SK-N-SH (cell line): ENCODE data around the gene PCDHB2.

Experiments used
- TAF1 ChIP-seq: IDR thresholded peaks from 2 replicates; pipeline ENCODE4 v1.6.1; 2012; ENCODE audit warnings: low read depth, mild to moderate bottlenecking, low read length, moderate library complexity, borderline replicate concordance
- TF ChIP-seq, protein P1 (sequence below): fragments of 200-600 bp; sonication (generic); IDR thresholded peaks from 2 replicates; pipeline ENCODE4 v1.6.1; 2017; ENCODE audit warnings: antibody characterized with exemption, mild to moderate bottlenecking, moderate library complexity

DNA sequence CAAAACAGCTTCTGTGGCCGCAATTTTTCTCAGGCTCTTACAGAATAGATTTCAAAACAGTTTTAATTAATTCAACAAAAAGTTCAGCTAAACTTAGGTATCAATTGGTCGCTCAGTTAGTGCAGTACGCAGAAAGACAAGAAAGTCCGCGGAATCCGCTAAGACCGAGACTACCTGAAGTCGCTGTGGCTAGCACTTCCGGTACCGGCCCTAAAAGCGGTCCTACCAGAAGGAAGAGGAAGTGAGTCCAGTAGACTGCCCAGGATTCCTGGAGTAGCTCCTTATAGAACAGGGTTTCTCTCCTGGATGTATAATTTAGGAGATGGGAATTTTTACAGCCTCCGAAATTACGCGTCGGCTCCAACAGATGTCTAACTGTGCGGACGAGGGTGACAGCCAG, 16.6 kb upstream of the PCDHB2 start:
- TF ChIP-seq, protein P1, sequence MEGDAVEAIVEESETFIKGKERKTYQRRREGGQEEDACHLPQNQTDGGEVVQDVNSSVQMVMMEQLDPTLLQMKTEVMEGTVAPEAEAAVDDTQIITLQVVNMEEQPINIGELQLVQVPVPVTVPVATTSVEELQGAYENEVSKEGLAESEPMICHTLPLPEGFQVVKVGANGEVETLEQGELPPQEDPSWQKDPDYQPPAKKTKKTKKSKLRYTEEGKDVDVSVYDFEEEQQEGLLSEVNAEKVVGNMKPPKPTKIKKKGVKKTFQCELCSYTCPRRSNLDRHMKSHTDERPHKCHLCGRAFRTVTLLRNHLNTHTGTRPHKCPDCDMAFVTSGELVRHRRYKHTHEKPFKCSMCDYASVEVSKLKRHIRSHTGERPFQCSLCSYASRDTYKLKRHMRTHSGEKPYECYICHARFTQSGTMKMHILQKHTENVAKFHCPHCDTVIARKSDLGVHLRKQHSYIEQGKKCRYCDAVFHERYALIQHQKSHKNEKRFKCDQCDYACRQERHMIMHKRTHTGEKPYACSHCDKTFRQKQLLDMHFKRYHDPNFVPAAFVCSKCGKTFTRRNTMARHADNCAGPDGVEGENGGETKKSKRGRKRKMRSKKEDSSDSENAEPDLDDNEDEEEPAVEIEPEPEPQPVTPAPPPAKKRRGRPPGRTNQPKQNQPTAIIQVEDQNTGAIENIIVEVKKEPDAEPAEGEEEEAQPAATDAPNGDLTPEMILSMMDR, result no peak
- no peak for TF ChIP-seq TAF1
